Omental fat pad (tissue), 4 donors: ENCODE results near the gene HAAO. TPM values are rescaled to one million over a fixed set of nuclear protein-coding genes. Genes with fewer than 3 reads are reported as not detected.

ENCODE experiments used
- ATAC-seq: fragments of 150-250 bp; one replicate; pipeline ENCODE4 v1.9.1; 2016; ENCODE audit warnings: mild to moderate bottlenecking, moderate library complexity; ENCODE audit not compliant: low FRiP score
- DNase-seq: peaks from one replicate; pipeline ENCODE4 v3.0.0-alpha.2; 2019; ENCODE audit warnings: low spot score
- total RNA-seq, 4 donors: library from RNA; depleted of rRNA; stranded (reverse); fragments of >200 nt; gene quantifications; one replicate each; pipeline ENCODE4 v1.1.0, GENCODE V29; 2016
- TF ChIP-seq, protein P1 (sequence below), 3 donors: fragments of 450-650 bp; IDR thresholded peaks; one replicate each; pipeline ENCODE4 v1.5.1; 2016 to 2017; ENCODE audit warnings: antibody characterized with exemption in 3 of 3, mild to moderate bottlenecking in 3 of 3, moderate library complexity in 2 of 3

The HAAO gene
- total RNA-seq, 4 donors from 2014 or later = 3.0 to 7.2 (median 3.9) TPM

DNA sequence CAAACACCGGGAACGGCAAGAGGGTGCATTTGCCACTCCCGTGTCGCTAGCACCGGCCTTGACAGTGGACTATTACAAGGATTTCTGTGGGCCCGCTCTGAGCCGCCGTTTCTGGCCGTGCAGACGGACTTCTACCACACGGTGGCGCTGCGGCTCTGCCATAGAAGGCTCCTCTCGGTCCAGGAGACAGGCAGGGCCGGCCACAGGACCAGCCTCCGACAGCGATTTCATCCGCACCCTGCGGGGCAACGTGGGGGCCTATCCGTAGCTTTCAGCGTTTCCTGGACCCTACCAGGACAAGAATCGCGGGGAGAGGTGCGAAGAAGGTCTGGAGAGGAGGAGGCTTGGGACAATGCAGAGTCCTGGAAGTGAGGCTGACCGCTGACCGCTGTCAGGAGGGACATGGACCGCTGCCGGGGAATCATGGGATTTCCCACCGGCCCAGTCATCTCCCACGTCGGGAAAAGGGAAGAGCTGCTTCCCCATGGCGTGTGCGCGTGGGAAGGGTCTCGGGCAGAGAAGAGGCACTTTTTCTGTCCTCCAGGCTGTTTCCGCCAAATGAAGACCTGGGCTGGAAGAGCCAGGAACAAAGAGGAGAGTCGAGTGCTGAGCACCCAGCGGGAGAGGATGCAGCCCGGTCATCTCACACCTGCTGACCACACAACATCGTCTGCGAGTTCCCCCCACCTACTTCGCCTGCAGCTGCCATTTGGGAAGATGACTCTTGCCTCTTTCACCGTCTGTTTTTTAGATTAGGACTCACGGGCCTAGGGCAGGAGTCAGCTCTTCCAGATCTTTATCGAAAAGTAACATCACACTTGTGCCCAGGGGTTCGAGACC, 35.5 kb upstream of the HAAO start:
- DNase-seq (peak; percentile 86), ATAC-seq (peak; percentile 90)
- TF ChIP-seq, protein P1, sequence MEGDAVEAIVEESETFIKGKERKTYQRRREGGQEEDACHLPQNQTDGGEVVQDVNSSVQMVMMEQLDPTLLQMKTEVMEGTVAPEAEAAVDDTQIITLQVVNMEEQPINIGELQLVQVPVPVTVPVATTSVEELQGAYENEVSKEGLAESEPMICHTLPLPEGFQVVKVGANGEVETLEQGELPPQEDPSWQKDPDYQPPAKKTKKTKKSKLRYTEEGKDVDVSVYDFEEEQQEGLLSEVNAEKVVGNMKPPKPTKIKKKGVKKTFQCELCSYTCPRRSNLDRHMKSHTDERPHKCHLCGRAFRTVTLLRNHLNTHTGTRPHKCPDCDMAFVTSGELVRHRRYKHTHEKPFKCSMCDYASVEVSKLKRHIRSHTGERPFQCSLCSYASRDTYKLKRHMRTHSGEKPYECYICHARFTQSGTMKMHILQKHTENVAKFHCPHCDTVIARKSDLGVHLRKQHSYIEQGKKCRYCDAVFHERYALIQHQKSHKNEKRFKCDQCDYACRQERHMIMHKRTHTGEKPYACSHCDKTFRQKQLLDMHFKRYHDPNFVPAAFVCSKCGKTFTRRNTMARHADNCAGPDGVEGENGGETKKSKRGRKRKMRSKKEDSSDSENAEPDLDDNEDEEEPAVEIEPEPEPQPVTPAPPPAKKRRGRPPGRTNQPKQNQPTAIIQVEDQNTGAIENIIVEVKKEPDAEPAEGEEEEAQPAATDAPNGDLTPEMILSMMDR (IDR thresholded peaks at IDR 0.05) = peak in 1 of 3 donors; percentile 58

DNA sequence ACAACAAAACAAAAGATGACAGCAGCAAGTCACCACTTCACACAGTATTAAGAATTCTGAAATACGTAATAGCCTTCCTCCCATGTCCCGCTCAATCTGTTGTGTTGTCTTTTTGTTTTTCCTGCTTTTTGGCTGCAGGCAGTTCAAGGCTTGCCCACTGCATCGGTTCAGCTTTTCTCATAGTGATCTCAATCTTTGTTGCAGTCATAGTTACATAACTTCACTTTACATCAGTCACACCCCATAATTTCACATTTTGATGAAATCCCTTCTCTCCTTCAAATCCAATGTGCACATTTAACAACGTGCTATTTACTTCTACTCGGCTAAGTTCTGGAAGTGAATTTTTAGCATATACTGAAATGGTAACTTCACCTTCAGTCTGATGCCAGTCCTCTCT, 33.8 kb upstream of the HAAO start:
- TF ChIP-seq, protein P1 (IDR thresholded peaks at IDR 0.05) = no peak
- ATAC-seq = no peak

DNA sequence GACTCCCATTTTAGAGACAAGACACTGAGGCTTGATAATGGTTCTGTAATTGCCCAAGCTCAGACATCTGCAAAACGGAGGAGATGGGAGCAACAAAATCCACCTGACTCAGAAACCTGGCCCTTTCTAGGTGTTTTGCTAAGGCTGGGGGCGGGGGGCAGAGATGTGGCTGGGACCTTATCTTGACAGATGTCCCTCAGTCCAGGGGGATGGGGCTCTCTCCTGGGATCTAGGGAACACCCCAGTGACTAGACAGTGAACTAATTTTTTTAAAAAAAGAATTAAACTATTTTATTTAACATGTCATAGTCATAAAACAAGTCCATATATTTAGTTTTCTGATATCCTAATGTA, 32.0 kb upstream of the HAAO start:
- TF ChIP-seq, protein P1 (IDR thresholded peaks at IDR 0.05) = no peak
- ATAC-seq (no peak), DNase-seq (no peak)

More for the DNA sequence above, 33.8 kb upstream of the HAAO start:
- no peak for DNase-seq

DNA sequence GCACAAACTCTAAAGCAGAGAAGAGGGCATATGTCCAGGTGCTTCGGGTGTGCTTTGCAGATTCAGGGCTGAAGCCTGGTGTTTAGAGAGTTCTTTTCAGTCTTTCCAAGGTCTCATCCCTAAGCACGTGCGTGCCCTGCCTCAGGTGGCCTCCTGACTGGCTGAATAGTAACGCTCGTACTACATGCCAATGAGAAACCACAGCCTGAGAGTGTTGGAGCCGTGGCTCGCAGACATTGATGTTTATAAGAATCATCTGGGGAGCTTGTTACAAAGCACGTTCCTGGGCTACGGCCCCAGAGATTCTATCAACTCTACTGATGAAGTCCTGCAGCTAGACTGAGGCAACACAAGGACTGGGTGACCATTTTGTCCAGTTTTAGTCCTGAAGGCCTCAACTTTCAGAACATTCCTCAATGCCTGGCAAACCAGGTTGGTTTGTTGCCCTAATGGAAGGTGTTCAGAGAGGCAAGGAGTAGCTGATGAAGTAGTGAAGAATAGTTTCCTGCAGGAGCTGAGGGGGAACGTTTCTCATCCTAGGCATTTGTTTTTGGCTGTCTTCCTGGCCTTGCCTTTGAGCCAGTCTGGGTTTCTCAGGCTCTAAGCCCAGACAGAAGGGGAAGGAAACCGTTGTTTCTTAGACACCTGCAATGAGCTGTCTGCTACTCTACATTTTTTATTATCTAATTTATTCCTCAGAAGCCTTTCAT, 31.5 kb upstream of the HAAO start:
- TF ChIP-seq, protein P1 (IDR thresholded peaks at IDR 0.05) = no peak
- ATAC-seq = no peak
- DNase-seq = no peak

DNA sequence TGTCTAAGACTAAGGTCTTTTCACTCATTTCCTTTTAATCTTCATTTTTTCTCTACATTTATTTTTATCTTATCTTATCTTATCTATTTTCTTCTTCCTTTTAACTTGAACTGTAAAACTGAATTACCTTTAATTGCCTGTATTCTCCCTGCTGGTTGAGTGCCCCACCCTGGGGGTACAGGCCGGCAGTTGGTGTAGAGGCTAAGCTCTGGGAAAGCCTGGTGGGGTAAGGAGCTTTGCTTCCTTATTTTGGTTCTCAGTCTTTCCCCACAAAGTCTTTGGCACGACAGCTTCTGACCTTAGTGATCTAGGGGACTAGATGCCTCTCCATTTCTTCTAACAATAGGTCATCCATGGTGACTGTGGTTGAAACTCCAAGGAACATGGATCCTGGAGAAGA, 26.8 kb upstream of the HAAO start:
- TF ChIP-seq, protein P1 (IDR thresholded peaks at IDR 0.05) = no peak
- DNase-seq = no peak
- no peak for ATAC-seq

DNA sequence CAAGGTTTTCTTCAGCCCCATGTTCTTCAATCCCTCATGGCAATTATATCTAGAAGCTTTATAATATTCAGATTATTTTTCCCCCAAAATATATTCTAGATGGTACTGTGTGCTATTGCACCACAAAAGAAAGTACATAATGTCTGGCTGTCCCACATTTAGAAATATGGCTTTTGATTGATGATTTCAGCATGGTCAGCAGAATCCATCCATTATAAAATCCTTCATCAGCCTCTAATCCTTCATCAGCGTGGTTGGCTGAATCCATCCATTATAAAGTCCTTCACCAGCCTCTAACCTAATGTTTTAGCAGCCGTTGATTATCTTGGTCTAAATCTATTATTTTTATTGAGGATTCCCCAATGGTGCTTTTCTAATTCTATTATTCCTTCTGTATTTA, 23.3 kb upstream of the HAAO start:
- DNase-seq (no peak), ATAC-seq (no peak)
- TF ChIP-seq, protein P1 (IDR thresholded peaks at IDR 0.05) = no peak
